RKO (cell line): ENCODE data around the gene DECR2.
"Not testable (repeated sequence)": the region's sequence is repeated elsewhere in the genome, so short reads cannot be mapped to it uniquely, and the experiment has no call there.

Experiments
- DNase-seq: peaks from one replicate; pipeline ENCODE4 v3.0.0-alpha.2; 2016; ENCODE audit warnings: low spot score

DECR2 gene

DNA sequence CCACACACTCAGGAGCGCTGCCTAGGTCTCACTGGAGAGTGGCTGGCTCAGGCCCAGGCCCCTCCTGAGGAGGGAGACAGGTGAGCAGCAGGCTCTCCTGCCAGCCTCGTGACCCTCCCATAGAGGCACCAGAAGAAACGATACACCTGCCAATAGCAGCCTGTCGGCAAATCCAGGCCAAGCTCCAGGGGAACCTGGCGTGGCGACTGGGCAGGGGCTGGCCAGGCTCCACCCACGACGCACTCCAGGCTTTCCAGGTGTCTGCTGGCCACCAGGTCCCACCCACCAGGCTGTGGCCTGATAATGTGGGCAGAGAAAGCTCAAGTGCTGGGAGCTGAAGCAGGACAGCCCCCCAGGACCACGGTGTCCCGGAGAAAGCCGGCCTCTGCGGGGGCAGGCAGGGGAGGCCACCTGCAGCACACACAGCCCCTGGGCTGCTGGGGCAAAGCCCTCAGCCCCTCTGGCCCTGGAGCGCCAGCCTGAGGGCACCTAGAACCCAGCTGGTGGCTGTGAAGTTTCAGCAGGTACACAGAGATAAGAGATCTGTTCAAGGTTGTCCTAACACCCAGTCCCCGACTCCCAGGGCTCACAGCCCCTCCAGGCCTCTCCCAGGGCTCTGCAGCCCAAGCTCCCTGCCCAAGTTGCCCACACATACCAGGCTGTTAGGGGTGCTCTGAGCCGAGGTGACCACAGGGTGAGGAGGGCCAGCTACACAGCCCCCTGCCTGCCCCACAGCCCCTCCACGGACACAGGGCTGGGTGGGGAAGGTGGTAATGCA, 22.3 kb upstream of the DECR2 start:
- DNase-seq, result no peak

DNA sequence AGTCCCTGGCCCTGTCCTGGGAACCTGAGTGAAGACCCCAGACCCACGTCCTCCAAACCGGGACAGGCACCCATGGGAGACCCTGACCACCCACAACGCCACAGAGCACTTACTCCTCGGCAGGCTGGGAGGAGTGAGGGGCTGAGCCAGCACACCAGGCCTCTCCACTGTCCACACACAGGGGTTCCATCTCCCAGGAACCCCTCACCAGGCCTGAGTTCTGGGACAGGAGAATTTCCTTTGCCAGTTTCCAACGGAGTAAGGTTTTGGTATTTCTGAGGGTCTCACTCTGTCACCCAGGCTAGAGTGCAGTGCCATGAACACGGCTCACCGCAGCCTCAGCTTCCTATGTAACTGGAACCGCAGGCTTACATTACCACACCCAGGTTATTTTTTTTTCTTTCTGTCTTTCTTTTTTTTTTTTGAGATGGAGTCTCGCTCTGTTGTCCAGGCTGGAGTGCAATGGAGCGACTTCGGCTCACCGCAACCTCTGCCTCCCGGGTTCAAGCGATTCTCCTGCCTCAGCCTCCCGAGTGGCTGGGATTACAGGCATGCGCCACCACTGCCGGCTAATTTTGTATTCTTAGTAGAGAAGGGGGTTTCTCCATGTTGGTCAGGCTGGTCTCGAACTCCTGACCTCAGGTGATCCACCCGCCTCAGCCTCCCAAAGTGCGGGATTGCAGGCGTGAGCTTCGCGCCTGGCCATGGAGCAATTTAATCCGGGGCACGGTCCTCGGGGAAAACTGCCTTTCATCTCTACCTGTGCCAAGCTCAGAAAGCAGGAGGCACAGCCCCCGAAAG, 21.5 kb upstream of the DECR2 start:
- DNase-seq, result no peak

DNA sequence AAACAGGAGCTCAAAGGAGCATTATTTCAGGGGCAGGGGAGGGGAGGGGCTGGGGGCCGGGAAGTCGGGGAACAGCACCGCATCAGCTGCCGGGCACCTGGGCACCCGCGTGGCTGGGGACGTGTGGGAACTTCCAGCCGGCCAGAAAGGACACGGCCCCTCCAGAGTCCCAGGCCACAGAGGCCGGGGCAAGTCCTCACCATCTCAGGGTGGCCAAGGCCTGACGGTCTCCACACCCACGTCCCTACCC, 21.0 kb upstream of the DECR2 start:
- no peak for DNase-seq

DNA sequence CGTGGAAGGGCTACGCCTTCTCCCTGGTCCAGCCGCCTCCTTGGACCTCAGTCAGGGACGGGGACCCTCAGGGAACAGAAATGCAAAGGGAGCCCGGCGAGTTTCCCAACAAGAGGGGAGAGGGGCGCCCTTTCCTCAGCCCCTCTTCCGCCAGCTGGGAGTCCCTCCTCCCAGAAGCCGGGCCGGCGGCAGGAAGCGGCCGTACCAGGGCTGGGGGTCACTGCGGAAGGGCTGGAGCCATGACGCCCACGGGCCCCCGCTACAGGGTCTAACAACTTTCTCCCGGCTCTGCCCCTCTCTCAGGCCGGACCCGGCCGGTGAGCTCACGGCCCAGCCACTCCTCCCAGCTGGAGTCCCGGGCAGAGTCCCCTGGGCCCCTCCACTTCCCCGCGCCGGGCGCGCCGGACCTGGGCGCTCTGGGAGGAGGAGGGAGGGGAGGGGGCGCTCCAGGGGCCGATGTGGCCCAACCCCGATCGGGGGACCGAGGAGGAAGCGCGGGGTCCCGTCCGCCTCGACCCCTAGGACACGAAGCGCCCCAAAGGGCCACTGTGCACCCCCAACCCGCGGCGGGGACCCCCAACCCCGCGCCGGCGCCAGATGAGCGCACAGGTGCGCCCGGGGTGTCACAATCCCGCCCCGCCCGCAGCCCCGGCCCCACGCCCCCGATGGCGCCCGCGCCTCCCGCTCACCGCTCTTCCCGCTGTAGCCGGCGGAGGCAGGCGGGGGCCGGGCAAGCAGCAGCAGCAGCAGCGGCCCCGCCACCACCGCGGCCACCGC, 20.5 kb upstream of the DECR2 start:
- peak; percentile 41 for DNase-seq

DNA sequence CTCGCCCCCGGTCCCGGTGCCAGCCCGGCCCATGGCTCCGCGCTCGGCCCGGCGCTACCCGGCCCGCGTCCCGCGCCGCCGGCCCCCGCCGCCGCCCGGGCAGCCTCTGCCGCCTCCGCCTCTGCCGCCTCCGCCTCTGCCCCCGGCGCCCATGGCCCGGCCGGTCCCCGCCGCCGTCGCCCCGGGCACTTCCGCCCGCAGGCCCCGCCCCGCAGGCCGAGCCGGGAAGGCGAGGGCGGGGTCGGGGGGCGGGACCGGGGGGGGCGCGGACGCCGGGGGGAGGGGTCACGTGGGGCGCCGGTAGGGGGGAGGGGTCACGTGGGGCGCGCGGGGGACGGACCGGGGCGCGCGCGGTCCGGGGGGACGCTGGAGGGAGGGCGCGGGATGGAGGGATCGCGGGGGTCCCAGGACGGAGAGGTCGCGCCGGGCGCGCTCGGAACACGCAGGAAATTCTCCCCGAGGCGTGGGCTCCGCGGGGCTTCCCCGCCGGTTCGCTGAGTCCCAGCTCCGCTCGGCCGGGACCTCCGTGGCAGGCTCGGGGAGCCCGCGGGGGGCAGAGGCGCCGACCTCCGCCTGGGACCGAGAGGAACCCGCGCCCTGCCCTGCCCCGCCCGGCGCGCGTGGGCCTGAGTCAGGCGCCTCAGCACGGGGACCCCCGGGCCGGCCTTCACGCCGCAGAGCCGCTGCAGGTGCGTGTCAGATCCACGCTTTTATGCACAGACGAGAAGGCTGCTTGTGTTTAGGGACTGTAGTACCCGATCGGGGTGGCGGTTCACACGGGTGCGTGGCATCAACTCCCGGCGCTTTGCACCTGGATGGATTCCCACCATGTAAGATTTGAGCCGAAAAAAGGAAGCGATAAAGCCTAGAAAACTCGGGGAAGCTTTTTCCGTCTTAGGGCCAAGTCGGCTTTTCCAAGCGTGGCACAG, 19.6 kb upstream of the DECR2 start, which contains the start of gene PGAP6:
PGAP6 (minus strand) TSS at position 190 of the 929 bp plus-strand sequence; CDS start at position 33, 157 bp downstream.
- DNase-seq, result peak; percentile 62

DNA sequence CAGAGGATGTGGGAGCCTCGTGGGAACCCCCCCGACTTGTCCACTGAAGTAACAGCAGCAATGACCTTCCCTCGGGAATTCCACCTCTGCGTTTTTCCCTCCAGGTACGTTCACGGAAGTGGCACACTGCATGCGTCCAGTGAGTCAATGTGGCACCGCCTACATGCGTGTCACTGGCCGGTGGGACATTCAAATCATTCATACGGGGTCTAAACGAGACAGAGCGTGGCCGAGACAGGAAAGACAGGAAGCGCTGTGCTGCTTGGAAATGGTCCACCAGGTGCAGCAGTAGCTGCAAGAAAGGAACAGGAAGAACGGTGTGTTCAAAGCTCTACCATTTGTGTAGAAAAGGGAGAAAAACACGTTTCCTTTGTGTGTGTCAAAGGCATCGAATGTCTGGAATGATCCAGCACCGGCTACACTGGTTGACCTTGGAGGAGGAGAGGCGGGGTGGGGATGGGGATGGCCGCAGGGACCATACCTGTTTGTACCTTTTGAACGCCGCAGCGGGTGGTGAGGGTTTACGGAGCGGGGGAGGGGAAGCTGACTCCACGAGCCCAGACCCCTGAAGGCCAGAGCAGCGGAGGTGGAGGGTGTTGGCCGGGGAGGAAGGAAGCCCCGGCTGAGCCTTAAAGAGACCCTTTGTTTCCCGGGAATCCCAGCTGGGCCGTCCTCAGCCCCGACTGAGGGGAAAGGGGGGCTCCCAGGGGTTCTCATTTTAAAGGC, 18.2 kb upstream of the DECR2 start:
- DNase-seq, result no peak

DNA sequence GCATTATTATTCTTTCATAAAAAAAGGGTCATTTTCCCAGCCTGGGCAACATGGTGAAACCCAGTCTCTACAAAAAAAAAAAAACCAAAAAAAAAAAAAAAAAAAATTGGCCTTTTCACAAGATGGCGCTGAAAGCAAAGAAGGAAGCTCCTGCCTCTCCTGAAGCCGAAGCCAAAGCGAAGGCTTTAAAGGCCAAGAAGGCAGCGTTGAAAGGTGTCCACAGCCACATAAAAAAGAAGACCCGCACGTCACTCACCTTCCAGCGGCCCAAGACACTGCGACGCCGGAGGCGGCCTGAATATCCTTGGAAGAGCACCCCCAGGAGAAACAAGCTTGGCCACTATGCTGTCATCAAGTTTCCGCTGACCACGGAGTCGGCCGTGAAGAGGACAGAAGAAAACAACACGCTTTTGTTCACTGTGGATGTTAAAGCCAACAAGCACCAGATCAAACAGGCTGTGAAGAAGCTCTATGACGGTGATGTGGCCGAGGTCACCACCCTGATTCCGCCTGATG, 15.0 kb upstream of the DECR2 start:
- no peak for DNase-seq

DNA sequence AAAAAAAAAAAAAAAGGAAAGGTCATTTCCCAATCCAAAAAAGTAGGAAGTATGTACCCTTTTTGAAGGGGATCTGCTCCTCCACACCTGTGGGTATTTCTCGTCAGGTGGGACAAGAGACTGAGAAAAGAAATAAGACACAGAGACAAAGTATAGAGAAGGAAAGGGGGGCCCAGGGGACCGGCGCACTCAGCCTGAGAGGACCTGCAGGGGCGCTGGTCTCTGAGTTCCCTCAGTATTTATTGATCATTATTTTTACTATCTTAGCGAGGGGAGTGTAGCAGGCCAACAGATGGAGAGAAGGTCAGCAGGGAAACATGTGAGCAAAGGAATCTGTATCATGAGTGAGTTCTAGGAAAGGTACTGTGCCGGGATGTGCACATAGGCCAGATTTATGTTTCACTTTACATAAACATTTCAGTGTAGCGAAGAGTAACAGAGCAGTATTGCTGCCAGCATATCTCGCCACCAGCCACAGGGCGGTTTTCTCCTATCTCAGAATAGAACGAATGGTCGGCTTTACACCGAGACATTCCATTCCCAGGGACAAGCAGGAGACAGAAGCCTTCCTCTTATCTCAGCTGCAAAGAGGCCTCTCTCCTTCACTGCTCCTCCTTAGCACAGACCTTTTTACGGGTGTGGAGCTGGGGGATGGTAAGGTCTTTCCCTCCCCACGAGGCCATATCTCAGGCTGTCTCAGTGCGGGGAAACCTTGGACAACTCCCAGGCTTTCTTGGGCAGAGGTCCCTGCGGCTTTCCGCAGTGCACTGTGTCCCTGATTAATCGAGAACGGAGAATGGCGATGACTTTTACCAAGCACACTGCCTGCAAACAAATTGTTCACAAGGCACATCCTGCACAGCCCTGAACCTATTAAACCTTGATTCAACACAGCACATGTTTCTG, 13.7 kb upstream of the DECR2 start:
- not testable (repeated sequence) for DNase-seq

DNA sequence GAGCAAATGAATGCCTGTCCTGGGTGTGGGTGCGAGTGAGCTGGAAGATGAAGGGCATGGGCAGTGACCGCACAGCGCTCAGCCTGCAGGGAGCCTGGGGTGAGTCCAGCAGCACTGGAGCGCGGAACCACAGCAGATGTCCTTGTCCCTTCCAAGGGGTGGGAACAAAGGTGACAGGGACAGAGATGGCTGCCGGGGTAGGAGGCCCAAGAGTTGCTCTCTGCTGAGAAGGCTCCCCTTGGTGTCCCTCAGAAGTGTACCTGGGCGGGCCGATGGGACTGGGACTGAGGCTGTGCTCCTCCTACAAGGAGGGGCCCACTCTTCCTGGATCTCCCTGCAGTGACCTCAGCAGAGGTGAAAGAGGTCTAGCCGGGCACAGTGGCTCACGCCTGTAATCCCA, 12.3 kb upstream of the DECR2 start:
- DNase-seq, result no peak

DNA sequence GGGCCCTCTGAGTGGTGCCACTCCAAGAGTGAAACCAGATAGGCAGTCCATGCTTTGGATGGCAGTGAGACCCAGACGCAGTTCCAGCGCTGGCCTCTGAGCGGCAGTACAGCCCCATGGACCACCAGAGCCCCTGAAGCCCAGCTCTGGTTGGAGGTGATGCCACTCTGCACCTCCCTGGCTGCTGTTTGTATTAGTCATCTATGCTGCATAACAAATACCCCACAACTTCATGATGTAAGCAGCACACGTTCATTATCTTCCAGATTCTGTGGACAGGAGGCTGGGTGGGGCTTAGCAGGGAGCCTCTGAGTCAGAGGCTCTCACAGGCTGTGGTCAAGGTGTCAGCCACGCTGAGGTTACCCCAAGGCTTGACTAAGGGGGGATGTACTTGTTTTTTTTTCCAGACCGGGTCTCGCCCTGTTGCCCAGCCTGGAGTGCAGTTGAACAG, 9.8 kb upstream of the DECR2 start:
- DNase-seq, result peak; percentile 84

DNA sequence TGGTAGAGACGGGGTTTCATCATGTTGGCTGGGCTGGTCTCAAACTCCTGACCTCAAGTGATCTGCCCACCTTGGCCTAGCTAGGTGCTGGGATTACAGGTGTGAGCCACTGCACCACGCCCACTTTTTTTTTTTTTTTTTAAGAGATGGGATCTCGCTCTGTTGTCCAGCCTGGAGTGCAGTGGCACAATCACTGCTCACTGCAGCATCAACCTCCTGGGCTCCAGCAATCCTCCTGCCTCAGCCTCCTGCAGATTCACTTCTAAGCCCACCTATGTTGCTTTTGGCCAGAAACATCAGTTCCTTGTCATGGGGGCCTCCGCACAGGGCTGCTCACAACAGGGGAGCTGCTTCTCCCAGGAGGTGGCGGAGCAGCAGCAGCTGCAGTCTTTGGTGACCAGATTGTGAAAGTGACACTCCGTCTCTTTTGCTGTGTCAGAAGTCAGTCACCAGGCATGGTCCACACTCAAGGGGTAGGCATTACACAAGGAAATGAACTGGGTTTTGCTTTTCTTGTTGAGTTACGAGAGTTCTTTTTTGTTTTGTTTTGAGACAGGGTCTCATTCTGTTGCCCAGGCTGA, 9.1 kb upstream of the DECR2 start:
- DNase-seq, result no peak

DNA sequence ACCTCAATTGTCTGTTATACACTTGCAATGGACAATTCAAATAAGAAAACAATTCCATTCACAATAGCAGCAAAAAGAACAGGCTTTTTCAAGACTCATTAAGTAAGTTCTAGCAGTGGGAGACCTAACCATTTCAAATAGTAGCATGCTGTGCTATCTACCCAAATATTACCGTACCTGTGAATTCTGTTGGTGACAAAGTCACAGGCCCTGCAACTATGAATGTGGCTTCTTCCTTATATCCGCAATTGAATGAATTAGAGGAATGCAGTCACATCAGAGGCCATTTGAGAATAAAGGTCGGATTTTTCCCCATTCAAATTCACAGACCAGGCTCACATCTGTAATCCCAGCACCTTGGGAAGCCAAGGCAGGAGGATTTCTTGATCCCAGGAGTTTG, 5.5 kb upstream of the DECR2 start:
- no peak for DNase-seq

DNA sequence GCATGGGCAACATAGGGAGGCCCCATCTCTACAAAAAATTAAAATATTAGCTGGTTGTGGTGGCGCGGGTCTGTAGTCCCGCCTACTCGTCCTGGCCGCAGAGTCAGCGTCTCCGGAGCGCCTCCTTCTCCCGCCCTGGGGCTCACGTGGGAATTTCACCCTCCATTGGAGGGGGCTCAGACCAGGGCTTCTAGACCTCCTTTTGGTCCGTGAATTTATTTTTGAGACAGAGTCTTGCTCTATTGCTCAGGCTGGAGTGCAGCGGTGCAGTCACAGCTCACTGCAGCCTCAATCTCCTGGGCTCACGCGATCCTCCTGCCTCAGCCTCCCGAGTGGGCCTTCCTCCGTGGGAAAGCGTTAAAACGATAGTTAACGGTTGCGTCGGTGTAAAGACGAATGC, 5.1 kb upstream of the DECR2 start:
- DNase-seq, result peak; percentile 30

DNA sequence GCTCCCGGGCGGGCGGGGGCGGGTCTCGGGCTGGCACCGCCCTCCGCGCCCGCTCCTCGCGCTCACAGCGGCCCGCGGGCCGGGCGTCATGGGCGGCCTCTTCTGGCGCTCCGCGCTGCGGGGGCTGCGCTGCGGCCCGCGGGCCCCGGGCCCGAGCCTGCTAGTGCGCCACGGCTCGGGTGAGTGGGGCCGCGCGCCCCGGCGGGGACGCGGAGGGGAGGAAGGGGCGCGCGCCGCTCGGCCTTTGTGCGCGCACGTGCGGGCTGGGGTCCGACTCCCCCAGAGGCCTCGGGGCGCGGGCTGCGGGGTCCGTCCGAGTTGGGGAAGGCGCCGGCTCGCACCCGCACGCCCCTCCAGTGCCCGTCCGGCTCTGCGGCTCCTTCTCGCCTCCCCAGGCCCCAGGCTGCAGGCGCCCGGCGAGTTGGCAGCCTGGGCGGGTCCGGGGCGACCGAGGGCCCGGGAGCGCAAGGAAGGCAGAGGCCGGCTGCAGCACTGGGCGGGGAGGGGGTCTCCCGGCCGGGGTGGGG, 4.5 kb upstream of the DECR2 start, which contains the start of gene NME4:
NME4 (plus strand) TSS at position 65 of the 527 bp plus-strand sequence; CDS start at position 89, 24 bp downstream.
- no peak for DNase-seq

DNA sequence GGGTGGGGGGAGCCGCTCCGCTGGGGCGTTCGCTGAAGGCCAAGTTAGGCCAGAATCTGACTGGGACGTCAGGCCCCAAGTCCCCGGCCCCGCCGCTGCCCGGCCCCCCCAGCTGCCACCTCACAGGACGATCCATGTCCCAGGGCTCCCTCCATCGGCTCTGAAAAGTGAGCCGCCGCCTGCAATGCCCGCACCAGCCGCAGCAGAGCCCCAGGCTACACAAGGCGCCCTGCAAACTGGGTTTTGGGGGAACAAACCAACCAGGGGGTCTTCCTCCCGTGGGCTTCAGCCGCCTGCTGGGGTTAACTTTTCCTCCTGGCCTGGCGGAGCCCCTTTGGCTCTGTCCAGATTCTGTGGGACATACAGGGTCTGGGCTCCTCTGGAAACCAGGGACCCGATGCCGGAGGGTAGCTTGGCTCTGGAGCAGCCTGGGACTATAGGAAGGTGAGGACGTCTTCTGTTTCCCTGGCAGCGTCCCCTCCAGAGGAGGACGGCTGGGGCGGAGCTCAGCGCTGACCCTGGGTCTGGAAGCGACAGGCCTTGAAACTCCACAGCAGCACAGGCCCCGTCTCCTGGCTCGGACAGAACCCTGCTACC, 3.9 kb upstream of the DECR2 start:
- DNase-seq, result peak; percentile 79

DNA sequence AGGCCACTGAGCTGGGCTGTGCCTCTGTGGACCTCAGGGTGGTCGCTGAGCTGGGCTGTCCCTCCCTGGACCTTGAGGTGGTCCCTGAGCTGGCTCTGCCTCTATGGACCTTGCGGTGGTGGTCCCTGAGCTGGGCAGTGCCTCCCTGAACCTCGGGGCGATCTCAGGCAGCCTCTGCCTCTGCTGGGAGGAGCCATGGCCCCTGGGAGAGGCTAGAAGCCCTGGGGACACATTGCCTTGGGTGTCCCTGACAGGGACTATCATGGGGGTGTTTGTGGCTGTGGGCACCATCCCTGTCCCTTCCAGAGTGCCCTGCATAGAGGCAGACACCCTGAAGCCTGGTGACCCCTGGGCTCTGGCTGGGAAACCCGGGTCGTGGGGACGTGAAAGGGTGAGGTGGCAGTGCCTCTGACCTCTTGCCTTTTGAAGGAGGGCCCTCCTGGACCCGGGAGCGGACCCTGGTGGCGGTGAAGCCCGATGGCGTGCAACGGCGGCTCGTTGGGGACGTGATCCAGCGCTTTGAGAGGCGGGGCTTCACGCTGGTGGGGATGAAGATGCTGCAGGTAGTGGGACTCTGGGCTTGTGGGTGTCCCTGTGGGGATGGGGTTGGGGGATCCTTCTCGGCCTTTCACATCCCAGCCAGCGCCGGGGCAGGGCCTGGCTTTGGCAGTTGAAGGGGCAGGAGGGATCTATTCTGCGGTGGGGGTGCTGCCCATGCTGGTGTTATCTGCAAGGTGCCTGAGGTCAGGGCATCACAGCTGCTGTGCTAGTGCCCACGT, 2.9 kb upstream of the DECR2 start:
- DNase-seq, result no peak

DNA sequence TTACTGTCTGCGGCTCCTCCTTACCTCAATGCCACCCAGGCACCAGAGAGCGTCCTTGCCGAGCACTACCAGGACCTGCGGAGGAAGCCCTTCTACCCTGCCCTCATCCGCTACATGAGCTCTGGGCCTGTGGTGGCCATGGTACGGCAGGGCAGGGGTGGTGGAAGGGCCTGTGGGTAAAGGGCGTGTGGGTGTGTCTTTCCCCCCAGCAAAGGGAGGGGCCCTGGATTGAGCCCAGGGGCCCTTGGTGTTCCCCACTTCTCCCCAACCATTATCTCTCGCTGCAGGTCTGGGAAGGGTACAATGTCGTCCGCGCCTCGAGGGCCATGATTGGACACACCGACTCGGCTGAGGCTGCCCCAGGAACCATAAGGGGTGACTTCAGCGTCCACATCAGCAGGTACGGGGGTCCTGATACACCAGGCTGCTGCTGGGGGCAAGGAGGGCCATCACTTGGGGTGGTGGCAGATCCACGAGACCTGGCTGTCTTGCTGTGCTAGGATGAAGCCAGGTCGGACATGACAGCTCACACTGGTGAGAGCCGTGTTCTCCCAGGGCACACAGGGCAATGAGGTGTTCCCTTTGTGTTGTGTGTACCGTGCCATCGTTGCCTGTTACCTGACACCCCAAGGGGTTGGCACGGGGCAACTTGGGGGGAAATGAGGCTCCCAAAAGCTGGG, 2.2 kb upstream of the DECR2 start:
- no peak for DNase-seq
